Ishikawa (cell line): ENCODE results near the gene TICAM2.

Source experiments
- CEBPB ChIP-seq: IDR thresholded peaks from 2 replicates; pipeline ENCODE4 v1.6.1; 2012
- CREB1 ChIP-seq: IDR thresholded peaks from 2 replicates; pipeline ENCODE4 v1.6.1; 2012; ENCODE audit warnings: low read depth
- EGR1 ChIP-seq: IDR thresholded peaks from 2 replicates; pipeline ENCODE4 v1.6.1; 2012
- EP300 ChIP-seq: IDR thresholded peaks from 2 replicates; pipeline ENCODE4 v1.6.1; 2012; ENCODE audit warnings: borderline replicate concordance
- RAD21 ChIP-seq: IDR thresholded peaks from 2 replicates; pipeline ENCODE4 v1.6.1; 2012; ENCODE audit warnings: low read depth
- TAF1 ChIP-seq: IDR thresholded peaks from 2 replicates; pipeline ENCODE4 v1.6.1; 2012; ENCODE audit warnings: low read depth, mild to moderate bottlenecking
- TCF12 ChIP-seq: IDR thresholded peaks from 2 replicates; pipeline ENCODE4 v1.6.1; 2012; ENCODE audit warnings: low read depth
- TEAD4 ChIP-seq: IDR thresholded peaks from 2 replicates; pipeline ENCODE4 v1.6.1; 2012
- YY1 ChIP-seq: IDR thresholded peaks from 2 replicates; pipeline ENCODE4 v1.6.1; 2012; ENCODE audit warnings: low read depth
- ZBTB7A ChIP-seq: IDR thresholded peaks from 2 replicates; pipeline ENCODE4 v1.6.1; 2012; ENCODE audit warnings: low read depth
- TF ChIP-seq, protein P1 (sequence below): IDR thresholded peaks from 2 replicates; pipeline ENCODE4 v1.6.1; 2012
- TF ChIP-seq, protein P2 (sequence below): IDR thresholded peaks from 2 replicates; pipeline ENCODE4 v1.6.1; 2012; ENCODE audit warnings: low read depth, mild to moderate bottlenecking
- TF ChIP-seq, protein P3 (sequence below): IDR thresholded peaks from 2 replicates; pipeline ENCODE4 v1.6.1; 2012

DNA sequence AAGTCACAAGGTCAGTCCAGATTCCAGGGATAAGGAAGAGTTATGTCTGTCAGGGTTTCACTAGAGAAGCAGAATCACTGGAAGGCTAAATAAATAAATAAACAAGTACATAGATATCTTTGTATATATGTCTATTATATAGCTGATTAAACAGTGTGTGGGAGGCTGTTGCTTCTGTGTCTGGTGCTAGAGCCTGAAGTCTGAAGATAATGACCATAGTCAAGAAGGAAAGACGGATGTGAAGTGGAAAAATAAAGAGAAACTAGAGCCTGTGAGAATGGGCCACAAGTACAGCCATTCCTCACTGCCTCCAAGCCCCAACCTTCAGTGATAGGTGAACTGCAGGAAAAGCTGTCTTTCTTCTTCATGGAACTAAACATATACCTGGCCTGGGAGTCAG, 27.6 kb upstream of the TICAM2 start:
- TF ChIP-seq TAF1 (no peak), EGR1 (no peak), RAD21 (no peak), YY1 (no peak), EP300 (no peak), ZBTB7A (no peak), TCF12 (no peak), CEBPB (no peak), CREB1 (no peak), TEAD4 (no peak)
- TF ChIP-seq, protein P1, sequence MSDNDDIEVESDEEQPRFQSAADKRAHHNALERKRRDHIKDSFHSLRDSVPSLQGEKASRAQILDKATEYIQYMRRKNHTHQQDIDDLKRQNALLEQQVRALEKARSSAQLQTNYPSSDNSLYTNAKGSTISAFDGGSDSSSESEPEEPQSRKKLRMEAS = no peak
- TF ChIP-seq, protein P2, sequence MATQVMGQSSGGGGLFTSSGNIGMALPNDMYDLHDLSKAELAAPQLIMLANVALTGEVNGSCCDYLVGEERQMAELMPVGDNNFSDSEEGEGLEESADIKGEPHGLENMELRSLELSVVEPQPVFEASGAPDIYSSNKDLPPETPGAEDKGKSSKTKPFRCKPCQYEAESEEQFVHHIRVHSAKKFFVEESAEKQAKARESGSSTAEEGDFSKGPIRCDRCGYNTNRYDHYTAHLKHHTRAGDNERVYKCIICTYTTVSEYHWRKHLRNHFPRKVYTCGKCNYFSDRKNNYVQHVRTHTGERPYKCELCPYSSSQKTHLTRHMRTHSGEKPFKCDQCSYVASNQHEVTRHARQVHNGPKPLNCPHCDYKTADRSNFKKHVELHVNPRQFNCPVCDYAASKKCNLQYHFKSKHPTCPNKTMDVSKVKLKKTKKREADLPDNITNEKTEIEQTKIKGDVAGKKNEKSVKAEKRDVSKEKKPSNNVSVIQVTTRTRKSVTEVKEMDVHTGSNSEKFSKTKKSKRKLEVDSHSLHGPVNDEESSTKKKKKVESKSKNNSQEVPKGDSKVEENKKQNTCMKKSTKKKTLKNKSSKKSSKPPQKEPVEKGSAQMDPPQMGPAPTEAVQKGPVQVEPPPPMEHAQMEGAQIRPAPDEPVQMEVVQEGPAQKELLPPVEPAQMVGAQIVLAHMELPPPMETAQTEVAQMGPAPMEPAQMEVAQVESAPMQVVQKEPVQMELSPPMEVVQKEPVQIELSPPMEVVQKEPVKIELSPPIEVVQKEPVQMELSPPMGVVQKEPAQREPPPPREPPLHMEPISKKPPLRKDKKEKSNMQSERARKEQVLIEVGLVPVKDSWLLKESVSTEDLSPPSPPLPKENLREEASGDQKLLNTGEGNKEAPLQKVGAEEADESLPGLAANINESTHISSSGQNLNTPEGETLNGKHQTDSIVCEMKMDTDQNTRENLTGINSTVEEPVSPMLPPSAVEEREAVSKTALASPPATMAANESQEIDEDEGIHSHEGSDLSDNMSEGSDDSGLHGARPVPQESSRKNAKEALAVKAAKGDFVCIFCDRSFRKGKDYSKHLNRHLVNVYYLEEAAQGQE = no peak
- TF ChIP-seq, protein P3, sequence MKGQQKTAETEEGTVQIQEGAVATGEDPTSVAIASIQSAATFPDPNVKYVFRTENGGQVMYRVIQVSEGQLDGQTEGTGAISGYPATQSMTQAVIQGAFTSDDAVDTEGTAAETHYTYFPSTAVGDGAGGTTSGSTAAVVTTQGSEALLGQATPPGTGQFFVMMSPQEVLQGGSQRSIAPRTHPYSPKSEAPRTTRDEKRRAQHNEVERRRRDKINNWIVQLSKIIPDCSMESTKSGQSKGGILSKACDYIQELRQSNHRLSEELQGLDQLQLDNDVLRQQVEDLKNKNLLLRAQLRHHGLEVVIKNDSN = no peak
